ENCODE data around the gene DHX15.

Gene DHX15

DNA sequence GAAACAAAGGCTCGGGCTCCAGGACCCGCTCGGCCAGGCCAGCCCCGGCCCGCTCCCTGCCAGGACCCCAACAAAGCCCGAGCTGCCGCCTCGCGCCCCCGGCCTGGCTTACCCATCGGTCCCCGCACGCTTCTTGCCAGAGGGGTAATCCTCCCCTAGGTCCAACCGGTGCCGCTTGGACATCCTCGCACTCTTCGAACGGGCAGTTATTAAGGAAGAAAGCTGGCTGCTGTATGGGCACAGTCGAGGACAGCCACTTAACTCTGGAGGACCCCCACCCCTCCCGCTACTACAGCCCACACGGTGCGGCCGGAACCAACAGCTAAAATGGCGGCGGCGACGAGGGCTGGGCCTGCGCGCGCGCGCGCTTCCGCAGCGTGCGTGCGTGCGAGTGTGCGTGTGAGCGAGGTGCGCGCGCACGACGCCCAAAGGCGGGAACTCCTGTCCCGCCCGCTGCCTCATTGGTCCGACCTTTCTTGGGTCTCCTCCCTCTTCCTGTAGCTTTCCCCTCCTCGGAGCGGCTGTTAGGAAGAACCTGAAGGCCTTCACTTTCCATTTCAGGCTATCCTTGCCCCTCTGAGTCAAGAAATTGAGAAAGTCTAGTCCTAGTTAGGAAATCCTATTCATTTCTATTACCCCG, at the start of gene DHX15:
Gene DHX15 (minus strand): TSS at position 344 of the 640 bp plus-strand sequence. CDS start 161 bp downstream, at position 183.
- DNase-seq, result peak; percentile 94

DNA sequence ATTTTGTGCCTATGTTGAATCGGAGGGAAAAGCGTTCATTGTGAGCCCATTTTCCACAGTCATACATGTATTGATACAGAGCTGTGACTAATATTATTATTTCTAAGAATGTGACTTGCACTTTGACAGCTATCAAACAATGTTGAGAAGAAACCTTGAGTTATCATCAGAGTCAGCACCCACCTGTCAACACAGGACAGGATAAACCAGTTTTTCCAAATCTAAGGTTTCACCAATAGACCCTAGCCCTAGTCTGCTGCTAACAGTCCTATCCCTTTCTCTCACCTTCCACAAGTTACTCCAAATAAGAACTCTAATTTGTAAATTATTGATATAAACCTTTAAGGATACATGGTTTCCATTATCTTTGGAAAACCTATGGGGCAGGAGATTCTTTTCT, 47.7 kb upstream of the DHX15 start:
- DNase-seq, result no peak

DNA sequence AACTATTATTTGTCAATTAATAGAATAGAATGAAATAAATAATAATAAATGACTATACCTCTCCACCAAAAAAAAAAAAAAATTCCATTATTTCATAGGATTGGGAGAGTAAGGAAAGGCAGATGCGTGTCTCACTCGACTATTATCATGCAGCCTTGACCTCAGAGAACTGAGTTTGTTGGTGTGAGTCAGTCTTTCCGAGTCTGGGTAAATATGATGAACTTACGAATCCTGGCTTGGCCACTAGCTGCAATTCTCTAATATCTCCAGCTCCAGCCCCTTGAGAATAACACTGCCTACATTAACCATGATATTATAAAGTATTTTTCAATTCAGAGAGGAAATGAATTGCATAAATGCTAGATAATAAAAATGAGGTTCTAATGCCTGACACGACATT, 46.6 kb upstream of the DHX15 start:
- DNase-seq, result no peak

DNA sequence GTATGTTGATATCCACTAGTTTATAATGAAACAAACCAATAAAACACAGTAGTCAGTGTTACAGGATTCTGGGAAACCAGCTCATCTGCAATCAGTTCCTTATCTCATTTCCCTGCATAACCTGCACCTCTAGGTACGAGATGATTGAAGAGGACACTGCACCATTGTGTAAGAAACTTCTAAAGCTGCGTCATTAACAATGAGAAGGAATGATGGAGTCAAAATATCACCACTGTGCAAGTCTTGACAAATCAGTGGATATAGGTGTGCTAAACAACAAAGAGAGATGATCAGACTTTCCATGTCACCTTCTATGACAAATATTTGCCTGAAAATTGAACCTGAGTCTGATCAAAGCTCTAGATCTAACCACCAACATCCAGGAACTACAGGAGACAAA, 40.7 kb upstream of the DHX15 start:
- no peak for DNase-seq

DNA sequence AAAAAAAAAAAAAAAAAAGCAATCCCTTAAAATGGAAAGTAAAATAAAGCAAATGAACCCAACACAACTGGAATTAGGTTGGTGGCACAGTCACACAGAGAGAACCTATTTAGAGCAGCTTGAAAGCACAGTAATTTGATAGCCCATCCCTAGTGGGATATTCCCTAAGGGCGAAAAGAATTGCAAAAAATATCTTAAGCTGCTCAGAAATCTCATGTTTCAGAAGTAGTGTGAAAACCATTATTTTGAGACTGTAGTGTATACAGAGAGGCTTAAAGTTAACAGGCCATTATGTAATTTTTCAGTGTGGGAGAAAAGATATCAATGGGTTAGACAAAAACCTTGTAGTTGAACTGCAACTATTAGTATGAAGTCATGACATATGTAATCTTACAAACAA, 40.0 kb upstream of the DHX15 start:
- DNase-seq, result no peak

DNA sequence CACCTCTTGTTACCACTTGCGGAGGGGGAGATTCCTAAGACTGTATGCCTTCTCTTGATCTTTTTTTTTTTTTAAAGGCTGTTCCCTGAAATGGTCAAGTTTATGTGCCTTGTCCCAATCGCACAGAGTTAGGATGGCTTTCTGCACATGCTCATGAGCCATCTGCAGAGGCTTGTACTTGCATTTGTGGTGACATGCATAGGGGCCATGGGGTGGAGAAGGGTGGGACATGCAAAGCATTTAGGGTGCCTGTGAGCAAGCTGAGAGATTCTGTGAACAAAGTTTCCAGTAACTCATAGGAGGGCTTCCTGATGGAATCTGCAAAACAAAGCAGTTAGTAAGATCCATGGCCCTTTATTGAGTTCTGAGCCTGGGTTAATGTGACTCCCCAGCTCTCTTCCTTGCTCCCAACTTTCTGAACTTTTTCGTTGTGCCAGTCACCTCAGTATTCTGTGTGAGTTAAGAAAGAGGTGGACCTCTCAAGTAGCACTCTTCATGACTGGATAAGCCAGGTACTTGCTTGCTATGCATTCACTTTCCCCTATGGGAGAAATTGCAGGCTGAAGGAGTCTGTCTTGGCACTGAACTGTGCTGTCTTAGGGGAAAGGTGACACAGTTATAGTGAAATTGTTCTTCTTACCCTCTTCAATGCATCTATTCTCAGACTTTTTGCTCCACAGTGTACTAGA, 37.9 kb upstream of the DHX15 start:
- DNase-seq, result no peak

DNA sequence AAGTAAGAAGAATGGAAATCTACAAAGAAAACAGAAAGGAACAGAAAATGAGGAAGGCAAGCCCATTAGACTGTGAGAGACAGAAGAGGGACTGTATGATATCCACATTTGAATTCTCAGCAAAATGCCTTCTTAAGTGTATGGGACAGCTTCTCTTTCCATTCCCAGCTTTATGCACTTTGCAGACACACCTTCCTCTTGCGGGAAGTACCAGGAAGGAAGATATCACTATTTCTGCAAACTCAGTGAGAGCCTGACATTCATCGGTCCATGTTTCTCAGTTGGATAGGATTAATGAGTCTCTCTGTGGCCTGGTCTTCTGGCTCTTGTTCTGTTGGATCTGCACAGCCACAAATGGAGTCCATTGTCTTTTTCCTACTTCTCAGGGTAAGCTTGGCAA, 31.6 kb upstream of the DHX15 start:
- no peak for DNase-seq

DNA sequence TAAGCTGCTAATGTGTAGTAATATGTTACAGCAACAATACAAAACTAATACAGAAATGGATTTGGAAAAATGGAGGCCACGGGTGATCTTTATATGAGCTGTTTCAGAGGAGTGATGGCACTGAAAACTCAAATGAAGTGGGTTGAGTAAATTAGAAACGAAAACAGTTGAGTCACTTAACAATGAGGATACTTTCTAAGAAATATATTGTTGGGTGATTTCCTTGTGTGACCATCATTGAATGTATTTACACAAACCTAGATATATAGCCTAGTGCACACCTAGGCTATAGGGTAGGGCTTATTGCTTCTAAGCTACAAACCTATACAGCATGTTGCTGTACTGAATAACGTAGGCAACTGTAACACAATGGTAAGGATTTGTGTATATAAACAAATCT, 30.5 kb upstream of the DHX15 start:
- DNase-seq, result no peak

DNA sequence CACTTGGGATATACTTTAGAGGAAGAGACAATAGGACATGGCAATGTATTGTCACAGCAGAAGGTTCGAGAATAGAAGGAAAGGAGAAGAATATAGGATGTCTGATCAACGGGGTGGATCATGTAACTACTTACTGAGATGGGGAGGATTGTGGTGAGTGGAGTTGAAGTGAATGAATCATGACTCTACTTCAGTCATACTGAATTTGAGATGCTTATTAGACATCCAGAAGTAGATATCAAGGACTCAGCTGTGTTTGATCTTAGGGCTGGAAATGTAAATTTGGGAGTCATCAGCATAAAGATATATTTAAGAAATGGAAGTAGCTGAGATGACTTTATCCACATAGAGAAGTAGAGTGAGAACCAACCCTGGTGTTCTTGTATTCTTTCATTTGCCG, 29.1 kb upstream of the DHX15 start:
- no peak for DNase-seq

DNA sequence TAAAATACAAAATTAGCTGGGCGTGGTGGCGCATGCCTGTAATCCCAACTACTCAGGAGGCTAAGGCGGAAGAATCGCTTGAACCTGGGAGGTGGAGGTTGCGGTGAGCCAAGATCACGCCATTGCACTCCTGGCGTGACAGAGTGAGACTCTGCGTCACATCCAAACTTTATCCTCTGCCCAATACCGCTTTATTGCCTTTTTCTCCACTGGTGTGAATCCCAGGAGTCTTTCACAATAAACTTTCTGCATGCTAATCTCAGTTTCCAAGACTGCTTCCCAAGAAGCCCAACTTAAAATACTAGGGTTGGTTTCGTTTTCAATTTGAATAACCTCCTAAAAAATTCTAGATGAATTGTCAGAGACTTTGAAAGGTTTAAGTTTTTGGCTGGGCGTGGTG, 27.2 kb upstream of the DHX15 start:
- DNase-seq, result no peak

DNA sequence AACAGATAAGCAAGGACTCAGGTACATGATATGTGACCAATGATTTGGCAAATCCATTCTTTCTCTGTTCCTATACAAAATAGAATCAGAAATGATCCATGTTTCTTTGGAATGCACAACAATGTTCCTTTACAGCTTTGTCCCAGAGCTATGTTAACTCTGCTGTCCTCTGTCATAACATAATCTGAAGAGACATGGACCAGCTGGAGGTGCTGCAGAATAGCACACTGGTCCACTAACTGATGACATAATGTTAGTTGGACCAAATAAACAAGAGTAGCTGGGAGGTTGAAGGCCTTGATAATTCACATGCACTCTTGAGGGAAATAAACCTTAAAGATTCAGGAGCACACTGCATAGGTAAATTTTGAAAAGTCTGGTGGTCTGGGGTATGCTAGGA, 23.0 kb upstream of the DHX15 start:
- no peak for DNase-seq

DNA sequence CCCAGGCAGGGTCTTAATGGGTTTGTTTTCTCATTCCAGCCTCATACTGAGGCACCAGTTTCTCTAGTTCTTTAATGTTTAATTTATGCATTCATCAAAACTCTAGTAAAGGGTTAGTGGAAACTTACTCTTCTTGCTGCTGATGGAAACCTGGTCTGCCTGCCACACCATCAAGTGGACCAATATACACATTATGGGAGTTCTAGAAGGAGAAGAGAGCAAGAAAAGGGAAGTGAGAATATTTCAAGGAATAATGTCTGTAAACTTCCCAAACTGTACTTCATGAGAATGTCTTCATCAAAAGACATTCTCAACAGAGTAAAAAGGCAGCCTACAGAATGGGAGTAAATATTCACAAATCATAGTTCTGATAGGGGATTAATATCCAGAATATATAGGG, 20.9 kb upstream of the DHX15 start:
- DNase-seq, result no peak

DNA sequence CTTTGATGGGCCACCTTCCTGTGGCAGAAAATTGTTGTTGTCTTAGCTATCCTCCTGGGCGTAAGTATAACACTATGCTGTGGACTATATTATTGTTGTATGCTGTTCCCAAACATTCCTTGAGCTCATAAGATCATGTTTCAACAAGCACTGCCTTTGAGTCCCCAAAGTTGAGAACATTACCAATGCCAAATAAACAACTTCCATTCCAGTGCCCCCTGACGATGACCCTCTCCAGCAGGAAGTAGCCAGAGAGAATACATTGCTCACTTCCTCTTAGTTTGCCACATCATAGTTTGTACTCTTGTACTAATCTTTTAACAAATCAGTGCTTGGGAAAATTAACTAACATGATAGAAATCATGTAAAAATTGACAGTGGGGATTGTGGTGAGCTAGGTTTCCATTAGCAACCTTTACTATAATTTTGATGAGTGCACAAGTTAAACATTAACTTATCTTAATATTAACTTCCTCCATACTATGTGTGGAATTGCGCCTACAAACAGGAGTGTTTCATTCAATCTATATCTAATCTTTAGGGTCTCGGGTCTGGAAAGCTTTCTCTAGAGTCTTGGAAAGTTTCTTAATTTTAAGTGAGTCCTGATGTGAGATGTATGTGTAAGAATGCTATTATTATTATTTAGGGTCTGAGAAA, 20.3 kb upstream of the DHX15 start:
- DNase-seq, result no peak

DNA sequence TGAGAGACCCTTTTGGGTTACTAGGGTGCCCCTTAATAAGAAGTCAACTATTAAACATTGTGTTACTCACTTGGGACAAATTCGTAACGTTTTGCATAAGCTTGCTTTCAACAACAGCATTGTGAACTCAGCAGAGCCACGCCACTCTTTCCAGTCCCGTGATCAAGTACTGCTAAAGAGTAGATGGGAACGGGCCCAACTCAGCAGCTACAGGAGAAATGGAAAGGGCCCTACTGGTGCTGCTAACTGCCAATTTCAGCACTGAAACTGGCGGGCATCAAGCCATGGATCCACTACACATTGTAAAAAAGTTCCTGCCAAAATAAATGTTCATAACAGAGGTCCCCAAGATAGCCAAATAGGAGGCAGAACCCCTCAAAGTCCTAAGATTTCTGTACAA, 19.0 kb upstream of the DHX15 start:
- DNase-seq, result no peak

DNA sequence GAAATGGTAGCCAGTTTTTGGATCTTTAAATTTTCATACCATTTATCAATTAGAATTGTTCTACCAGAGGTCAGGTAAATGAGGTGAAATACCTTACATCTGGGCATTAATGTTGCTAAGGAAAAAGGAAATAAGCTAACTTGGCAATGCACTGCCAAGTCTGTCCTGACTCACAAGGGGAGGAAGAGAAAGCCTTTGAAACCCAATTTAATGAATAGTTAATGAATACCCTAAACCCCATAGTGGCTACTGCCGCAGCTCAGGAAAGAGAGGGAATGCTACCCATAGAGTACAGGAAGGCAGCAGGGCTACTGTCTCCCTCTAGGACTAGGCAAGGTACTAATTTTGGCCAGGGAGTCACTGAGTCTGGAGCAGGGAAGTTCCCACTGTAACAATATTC, 16.8 kb upstream of the DHX15 start:
- DNase-seq, result no peak

DNA sequence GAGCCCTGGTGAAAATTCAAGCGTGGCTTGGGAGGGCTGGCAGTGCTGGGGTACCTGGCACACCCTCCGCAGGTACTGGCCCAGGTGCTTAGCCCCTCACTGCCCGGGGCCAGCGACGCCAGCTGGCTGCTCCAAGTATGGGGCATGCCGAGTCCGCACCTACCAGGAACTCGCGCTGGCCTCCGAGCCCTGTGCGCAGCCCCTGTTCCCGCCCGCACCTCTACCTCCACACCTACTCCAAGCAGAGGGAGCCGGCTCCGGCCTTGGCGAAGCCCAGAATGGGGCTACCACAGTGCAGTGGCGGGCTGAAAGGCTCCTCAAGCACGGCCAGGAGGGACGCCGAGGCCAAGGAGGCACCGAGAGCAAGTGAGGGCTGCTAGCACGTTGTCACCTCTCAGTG, 14.9 kb upstream of the DHX15 start:
- DNase-seq, result no peak

DNA sequence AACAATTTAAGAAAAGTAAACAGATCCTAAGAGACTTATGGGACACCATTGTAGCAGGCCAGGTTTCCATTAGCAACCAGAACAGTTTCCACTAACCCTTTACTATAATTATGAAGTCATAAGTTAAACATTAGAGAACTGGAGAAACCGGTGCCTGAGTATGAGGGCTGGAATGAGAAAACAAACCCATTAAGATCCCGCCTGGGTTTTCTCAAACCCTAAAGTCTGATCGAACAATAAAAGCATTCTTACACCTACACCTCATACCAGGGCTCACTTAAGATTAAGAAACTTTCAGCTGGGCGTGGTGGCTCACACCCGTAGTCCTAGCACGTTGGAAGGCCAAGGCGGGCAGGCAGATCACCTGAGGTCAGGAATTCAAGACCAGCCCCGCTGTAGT, 13.7 kb upstream of the DHX15 start:
- DNase-seq, result no peak

DNA sequence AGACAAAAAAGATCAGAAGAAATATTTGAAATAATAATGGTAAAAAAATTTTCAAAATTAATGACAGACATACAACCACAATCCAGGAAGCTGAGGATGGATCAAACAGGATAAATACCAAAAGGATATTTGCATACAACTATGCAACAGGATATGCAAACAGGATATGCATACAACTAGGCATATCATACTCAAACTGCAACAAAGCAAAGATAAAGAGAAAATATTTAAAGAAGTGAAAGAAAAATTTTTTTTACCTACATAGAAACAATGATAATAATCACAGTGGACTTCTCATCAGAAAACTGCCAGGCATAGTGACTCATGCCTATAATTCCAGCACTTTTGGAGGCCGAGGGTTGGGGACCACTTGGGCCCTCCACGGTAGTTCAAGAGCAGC, 11.3 kb upstream of the DHX15 start:
- no peak for DNase-seq

DNA sequence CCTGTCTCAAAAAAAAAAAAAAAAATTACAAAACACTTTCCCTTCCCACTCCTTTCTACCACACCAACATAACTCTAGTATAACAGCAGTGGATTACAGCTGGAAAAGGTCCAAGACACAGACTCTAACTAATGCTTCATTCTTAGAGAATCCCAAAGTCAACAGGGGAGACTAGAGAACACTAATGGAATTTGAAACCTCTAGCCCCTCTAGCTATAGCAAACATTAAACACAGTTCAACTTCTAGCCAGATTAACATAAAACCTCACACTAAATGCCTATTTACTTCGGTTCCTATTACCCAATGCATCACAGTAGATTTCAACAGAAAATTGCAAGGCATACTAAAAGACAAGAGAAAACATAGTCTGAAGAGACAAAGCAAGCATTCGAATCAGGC, 10.5 kb upstream of the DHX15 start:
- no peak for DNase-seq

DNA sequence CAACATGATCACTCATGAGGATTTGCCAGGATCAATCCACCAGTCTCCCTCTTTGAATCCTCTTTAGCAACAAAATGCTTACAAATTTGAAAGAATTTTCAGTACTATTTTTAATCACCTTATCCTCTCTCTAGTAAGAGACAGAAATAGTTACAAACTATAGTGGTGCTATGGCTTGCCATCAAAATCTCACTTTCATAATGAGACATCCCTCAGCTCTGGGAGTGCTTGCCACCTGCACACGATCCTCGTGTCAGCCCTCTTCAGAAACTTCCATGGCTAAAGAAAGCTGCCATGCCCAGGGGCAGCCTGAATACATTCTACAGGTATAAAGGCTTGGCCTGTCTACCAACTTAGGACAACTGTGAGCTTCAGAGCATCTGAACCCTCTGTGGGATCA, 5.1 kb upstream of the DHX15 start:
- no peak for DNase-seq

DNA sequence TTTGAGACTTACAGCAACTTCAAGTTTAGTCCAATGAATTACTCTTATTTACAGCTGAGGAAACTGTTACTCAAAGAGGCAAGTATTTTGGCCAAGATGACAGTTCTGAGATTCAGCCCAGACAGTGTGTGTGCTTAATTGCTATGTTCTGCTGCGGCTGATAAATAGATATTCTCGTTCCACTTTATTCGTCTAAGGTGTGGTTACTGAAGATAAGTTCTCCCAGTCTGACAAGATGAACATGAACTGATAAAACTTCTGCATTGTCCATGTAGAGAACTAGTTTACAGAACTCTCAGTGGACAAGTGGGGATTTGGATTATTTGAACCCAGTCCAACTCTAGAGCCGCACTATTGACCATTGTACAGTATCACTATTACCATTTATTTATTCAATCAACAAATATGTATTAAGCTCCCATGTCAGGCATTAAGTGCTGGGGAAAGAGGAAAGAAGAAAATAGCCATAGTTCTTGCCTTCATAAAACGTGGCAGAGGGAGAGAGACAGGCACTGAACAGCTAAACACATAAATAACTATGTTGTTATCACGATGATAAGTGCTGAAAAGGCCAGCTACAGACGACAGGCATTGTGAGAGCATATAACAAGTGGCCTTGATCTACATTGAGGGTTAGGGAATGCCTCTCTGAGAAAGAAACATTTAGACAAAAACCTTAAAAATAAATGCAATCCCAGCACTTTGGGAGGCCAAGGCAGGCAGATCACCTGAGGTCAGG, 4.0 kb upstream of the DHX15 start:
- no peak for DNase-seq

DNA sequence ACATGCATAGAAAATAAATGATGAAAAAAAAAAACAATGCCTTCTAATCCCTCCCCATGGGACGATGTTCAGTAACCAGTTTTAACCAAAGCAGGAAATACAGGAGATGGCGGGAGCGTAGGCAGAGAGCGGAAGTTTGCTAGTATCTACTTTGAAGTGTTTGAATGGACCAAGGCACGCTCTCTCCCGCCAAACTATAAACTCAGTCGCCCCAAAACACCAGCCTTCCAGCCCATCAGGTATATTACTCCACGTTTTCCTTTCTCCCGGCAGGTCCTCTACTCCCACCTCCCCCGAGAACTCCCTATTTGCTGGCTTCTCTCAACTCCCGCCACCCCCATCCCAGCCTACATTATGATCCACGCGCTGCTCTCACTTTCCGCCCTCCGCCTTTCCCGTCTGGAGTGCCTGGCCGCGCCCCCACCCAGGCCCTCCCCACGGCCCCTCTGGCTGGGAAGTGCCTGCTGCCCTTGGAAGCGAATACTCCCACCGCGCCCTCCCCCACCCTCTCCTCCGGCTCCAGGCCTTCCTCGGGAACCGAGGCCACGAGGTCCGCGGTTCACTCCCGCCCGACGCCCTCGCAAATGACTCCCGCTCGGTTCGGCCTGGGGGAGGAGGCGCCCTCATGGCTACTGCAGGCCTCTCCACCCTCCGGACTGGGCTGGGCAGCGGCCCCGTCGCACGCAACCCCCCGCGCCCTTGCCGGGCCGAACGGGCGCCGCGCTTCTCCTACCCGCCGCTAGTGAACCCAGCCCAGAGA, 723 bp downstream of the DHX15 start:
- peak; percentile 61 for DNase-seq

DNA sequence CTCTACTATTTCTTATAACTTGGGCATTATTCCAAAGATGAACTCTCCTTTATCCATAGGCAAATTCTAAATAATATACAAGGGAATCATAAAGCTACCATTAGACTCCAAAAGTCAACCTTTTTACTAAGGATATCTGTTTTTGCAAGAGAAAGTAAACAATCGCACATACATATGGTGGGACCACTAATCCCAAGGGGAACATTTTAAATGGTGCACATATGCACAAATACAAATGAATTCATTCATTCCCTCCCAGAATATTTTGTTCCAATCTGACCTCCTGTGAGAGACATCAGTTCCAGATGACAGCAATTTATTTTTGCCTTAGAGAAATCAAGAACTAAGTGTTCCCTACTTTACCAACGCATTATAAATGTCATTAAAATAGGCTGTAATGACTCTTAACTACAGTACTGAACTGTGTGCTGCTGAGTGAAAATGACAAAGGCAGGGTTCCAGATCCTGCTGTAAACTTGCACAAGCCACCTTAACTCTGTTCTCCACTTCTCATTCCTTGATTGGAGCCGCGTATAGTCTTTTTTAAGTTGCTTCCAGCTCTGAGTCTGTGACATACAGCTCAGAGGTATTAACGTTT, 2.0 kb downstream of the DHX15 start:
- no peak for DNase-seq

All from NCI-H774 (cell line).